HEK293 (cell line): Measurements from ENCODE around the gene TIAM2.

ENCODE experiments used
- EGR2 ChIP-seq: fragments of 450-650 bp; formaldehyde crosslinking; IDR thresholded peaks from 2 replicates; pipeline ENCODE4 v1.5.1; 2016; ENCODE audit warnings: low read depth, missing biosample characterization, missing genetic modification characterization
- GLIS1 ChIP-seq: fragments of 450-650 bp; formaldehyde crosslinking; IDR thresholded peaks from 2 replicates; pipeline ENCODE4 v1.5.1; 2016; ENCODE audit warnings: missing biosample characterization, missing genetic modification characterization
- GLIS2 ChIP-seq: fragments of 450-650 bp; formaldehyde crosslinking; IDR thresholded peaks from 2 replicates; pipeline ENCODE4 v1.5.1; 2016; ENCODE audit warnings: missing biosample characterization, missing genetic modification characterization
- KLF10 ChIP-seq: fragments of 450-650 bp; IDR thresholded peaks from 2 replicates; pipeline ENCODE4 v1.5.1; 2018; ENCODE audit warnings: missing biosample characterization, mild to moderate bottlenecking, missing genetic modification characterization
- KLF8 ChIP-seq: fragments of 450-650 bp; formaldehyde crosslinking; IDR thresholded peaks from 2 replicates; pipeline ENCODE4 v1.5.1; 2016; ENCODE audit warnings: missing biosample characterization, missing genetic modification characterization
- MYNN ChIP-seq: fragments of 450-650 bp; formaldehyde crosslinking; IDR thresholded peaks from 2 replicates; pipeline ENCODE4 v1.5.1; 2016; ENCODE audit warnings: missing biosample characterization, missing genetic modification characterization, borderline replicate concordance
- PRDM10 ChIP-seq: fragments of 450-650 bp; formaldehyde crosslinking; IDR thresholded peaks from 2 replicates; pipeline ENCODE4 v1.5.1; 2016; ENCODE audit warnings: missing biosample characterization, missing genetic modification characterization
- SP7 ChIP-seq: fragments of 450-650 bp; formaldehyde crosslinking; IDR thresholded peaks from 2 replicates; pipeline ENCODE4 v1.5.1; 2016; ENCODE audit warnings: missing biosample characterization, missing genetic modification characterization
- TSHZ1 ChIP-seq: fragments of 450-650 bp; formaldehyde crosslinking; IDR thresholded peaks from 2 replicates; pipeline ENCODE4 v1.5.1; 2016; ENCODE audit warnings: missing biosample characterization, missing genetic modification characterization, borderline replicate concordance
- ZBTB11 ChIP-seq: fragments of 450-650 bp; formaldehyde crosslinking; conservative IDR thresholded peaks from 2 replicates; pipeline ENCODE4 v1.5.1; 2016; ENCODE audit warnings: low read depth, missing biosample characterization, missing genetic modification characterization
- ZFHX2 ChIP-seq: fragments of 450-650 bp; formaldehyde crosslinking; conservative IDR thresholded peaks from 2 replicates; pipeline ENCODE4 v1.5.1; 2016; ENCODE audit warnings: missing biosample characterization, missing genetic modification characterization
- ZNF10 ChIP-seq: fragments of 450-650 bp; formaldehyde crosslinking; IDR thresholded peaks from 2 replicates; pipeline ENCODE4 v1.5.1; 2017; ENCODE audit warnings: missing biosample characterization, missing genetic modification characterization
- ZNF140 ChIP-seq: fragments of 450-650 bp; formaldehyde crosslinking; IDR thresholded peaks from 2 replicates; pipeline ENCODE4 v1.5.1; 2016; ENCODE audit warnings: missing biosample characterization, missing genetic modification characterization
- ZNF16 ChIP-seq: fragments of 450-650 bp; formaldehyde crosslinking; IDR thresholded peaks from 2 replicates; pipeline ENCODE4 v1.5.1; 2016; ENCODE audit warnings: low read depth, missing biosample characterization, missing genetic modification characterization
- ZNF266 ChIP-seq: fragments of 450-650 bp; formaldehyde crosslinking; IDR thresholded peaks from 2 replicates; pipeline ENCODE4 v1.5.1; 2016; ENCODE audit warnings: missing biosample characterization, missing genetic modification characterization, low read depth
- ZNF274 ChIP-seq, 2 experiments: fragments of 200-500 bp in 1 of 2; fragments of 450-650 bp in 1 of 2; sonication (Bioruptor generic) in 1 of 2; formaldehyde crosslinking in 1 of 2; IDR thresholded peaks; 2 replicates each; pipeline versions ENCODE4 v1.5.1 to v1.6.1; 2014 to 2016; ENCODE audit warnings: borderline replicate concordance in 1 of 2, inconsistent platforms in 1 of 2, low read length in 1 of 2, missing biosample characterization in 1 of 2, missing genetic modification characterization in 1 of 2
- ZNF292 ChIP-seq: fragments of 450-650 bp; formaldehyde crosslinking; IDR thresholded peaks from 2 replicates; pipeline ENCODE4 v1.5.1; 2016; ENCODE audit warnings: low read depth, missing biosample characterization, missing genetic modification characterization, borderline replicate concordance
- ZNF302 ChIP-seq: fragments of 450-650 bp; formaldehyde crosslinking; IDR thresholded peaks from 2 replicates; pipeline ENCODE4 v1.5.1; 2016; ENCODE audit warnings: missing biosample characterization, missing genetic modification characterization, low read depth
- ZNF426 ChIP-seq: fragments of 450-650 bp; formaldehyde crosslinking; IDR thresholded peaks from 2 replicates; pipeline ENCODE4 v1.5.1; 2017; ENCODE audit warnings: missing biosample characterization, missing genetic modification characterization, mild to moderate bottlenecking, inconsistent platforms, moderate library complexity
- ZNF449 ChIP-seq: fragments of 450-650 bp; formaldehyde crosslinking; IDR thresholded peaks from 2 replicates; pipeline ENCODE4 v1.5.1; 2017; ENCODE audit warnings: missing biosample characterization, mild to moderate bottlenecking, missing genetic modification characterization, moderate library complexity
- ZNF473 ChIP-seq: fragments of 450-650 bp; formaldehyde crosslinking; IDR thresholded peaks from 2 replicates; pipeline ENCODE4 v1.5.1; 2017; ENCODE audit warnings: missing biosample characterization, missing genetic modification characterization
- ZNF501 ChIP-seq: fragments of 450-650 bp; formaldehyde crosslinking; IDR thresholded peaks from 2 replicates; pipeline ENCODE4 v1.5.1; 2016; ENCODE audit warnings: missing biosample characterization, missing genetic modification characterization
- ZNF600 ChIP-seq: fragments of 450-650 bp; formaldehyde crosslinking; IDR thresholded peaks from 2 replicates; pipeline ENCODE4 v1.5.1; 2016; ENCODE audit warnings: missing biosample characterization, missing genetic modification characterization
- ZNF610 ChIP-seq: fragments of 450-650 bp; formaldehyde crosslinking; IDR thresholded peaks from 2 replicates; pipeline ENCODE4 v1.5.1; 2016; ENCODE audit warnings: missing biosample characterization, missing genetic modification characterization, borderline replicate concordance
- ZNF621 ChIP-seq: fragments of 450-650 bp; formaldehyde crosslinking; IDR thresholded peaks from 2 replicates; pipeline ENCODE4 v1.5.1; 2017; ENCODE audit warnings: missing biosample characterization, missing genetic modification characterization
- ZNF670 ChIP-seq: fragments of 450-650 bp; formaldehyde crosslinking; IDR thresholded peaks from 2 replicates; pipeline ENCODE4 v1.5.1; 2016; ENCODE audit warnings: missing biosample characterization, missing genetic modification characterization, low read depth
- ZNF704 ChIP-seq: fragments of 450-650 bp; formaldehyde crosslinking; IDR thresholded peaks from 2 replicates; pipeline ENCODE4 v1.5.1; 2016; ENCODE audit warnings: missing biosample characterization, missing genetic modification characterization
- ZNF707 ChIP-seq: fragments of 450-650 bp; formaldehyde crosslinking; IDR thresholded peaks from 2 replicates; pipeline ENCODE4 v1.5.1; 2016; ENCODE audit warnings: missing biosample characterization, missing genetic modification characterization

Gene TIAM2

GRCh38 chr6:155185544-155185943 lies 190.4 kb downstream of the TIAM2 start (continued):
- TF ChIP-seq ZBTB11 (tag by site-specific recombination), result no peak
- TF ChIP-seq ZNF704 (tag by site-specific recombination), result no peak
- TF ChIP-seq GLIS2 (tag by site-specific recombination), result no peak
- TF ChIP-seq EGR2 (tag by site-specific recombination), result peak; percentile 45; the same call in 1 of the 2 replicates
- peak; percentile 60; the same call in 1 of the 2 replicates for TF ChIP-seq ZNF600 (tag by site-specific recombination)
- peak; percentile 61; the same call in 1 of the 2 replicates for TF ChIP-seq PRDM10 (tag by site-specific recombination)
- no peak for TF ChIP-seq ZNF10 (tag by site-specific recombination)
- no peak for TF ChIP-seq ZNF302 (tag by site-specific recombination)
- no peak for TF ChIP-seq MYNN (tag by site-specific recombination)
- TF ChIP-seq ZNF292, result no peak
- no peak for TF ChIP-seq ZNF266 (tag by site-specific recombination)
- TF ChIP-seq ZNF274 (IDR thresholded peaks at IDR 0.05; ENCODE audit: low read length), result no peak
- TF ChIP-seq ZNF274 (tag by site-specific recombination; IDR thresholded peaks at IDR 0.05; ENCODE audit: borderline replicate concordance), result no peak
- TF ChIP-seq KLF10 (tag by site-specific recombination), result 0 out of 2 replicates have a peak, but pooled peaks have one; percentile 24
- no peak for TF ChIP-seq TSHZ1 (tag by site-specific recombination)
- TF ChIP-seq ZFHX2 (tag by site-specific recombination), result peak; percentile 58
- peak; percentile 52; the same call in 1 of the 2 replicates for TF ChIP-seq GLIS1 (tag by site-specific recombination)
- TF ChIP-seq ZNF621 (tag by site-specific recombination), result no peak
- TF ChIP-seq KLF8, result no peak
- TF ChIP-seq ZNF670, result no peak
- no peak for TF ChIP-seq SP7
- TF ChIP-seq ZNF610 (tag by site-specific recombination), result no peak
- TF ChIP-seq ZNF473, result no peak
- TF ChIP-seq ZNF16 (tag by site-specific recombination), result no peak
- TF ChIP-seq ZNF449 (tag by site-specific recombination), result no peak
- no peak for TF ChIP-seq ZNF426
- no peak for TF ChIP-seq ZNF501
- no peak for TF ChIP-seq ZNF140 (tag by site-specific recombination)
- TF ChIP-seq ZNF707 (tag by site-specific recombination), result no peak
